GM10266 (cell line): ENCODE measurements around the gene CRELD2.
A peak's percentile ranks its signal among the peaks of the same experiment; 100 is the strongest.

Source experiments
- DNase-seq: peaks from one replicate; pipeline ENCODE4 v3.0.0; 2012; ENCODE audit errors: extremely low spot score
- TF ChIP-seq, protein P1 (sequence below): IDR thresholded peaks from 2 replicates; pipeline ENCODE4 v1.5.1; 2012; ENCODE audit warnings: mild to moderate bottlenecking, low read depth; ENCODE audit not compliant: control insufficient read depth, insufficient read depth; ENCODE audit errors: missing control alignments

The CRELD2 gene

DNA sequence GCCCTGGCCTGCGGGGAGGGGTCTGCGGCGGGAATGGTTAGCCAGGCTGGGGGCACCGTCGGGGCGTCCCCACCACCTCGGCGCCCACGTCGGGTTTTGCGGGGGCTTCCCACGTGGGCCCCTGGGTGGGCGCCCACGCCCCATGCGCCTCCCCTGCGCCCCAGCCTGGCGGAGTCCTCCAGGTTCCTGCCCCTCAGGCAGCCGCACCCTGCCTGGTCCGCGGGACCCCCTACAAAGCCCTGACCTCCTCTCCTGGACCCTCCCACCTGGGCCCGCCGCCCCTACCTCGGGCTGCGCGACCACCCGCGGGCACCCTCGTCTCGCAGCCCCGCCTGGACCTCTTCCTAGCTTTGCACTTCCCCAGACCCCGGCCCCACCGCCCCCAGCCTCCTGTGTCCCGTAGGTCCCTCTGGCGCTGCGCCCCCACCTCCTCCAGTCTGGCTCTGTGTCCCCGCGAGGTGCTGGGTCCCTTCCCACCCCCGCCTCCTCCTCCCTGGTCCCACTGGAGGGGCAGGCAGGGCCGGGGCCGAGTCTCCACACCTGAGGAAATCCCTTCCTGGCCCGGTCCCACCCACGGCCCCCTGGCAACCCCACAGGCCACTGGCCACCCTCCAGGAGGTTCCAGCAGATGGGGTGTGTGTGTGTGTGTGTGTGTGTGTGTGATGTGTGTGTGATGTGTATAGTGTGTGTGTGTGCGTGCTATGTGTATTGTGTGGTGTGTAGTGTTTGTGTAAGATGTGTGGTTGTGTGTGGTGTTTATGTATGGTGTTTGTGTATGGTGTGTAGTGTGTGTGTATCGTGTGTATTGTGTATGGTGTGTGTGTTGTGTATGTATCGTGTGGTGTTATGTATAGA lies 54.0 kb downstream of the CRELD2 start:
- no peak for DNase-seq

DNA sequence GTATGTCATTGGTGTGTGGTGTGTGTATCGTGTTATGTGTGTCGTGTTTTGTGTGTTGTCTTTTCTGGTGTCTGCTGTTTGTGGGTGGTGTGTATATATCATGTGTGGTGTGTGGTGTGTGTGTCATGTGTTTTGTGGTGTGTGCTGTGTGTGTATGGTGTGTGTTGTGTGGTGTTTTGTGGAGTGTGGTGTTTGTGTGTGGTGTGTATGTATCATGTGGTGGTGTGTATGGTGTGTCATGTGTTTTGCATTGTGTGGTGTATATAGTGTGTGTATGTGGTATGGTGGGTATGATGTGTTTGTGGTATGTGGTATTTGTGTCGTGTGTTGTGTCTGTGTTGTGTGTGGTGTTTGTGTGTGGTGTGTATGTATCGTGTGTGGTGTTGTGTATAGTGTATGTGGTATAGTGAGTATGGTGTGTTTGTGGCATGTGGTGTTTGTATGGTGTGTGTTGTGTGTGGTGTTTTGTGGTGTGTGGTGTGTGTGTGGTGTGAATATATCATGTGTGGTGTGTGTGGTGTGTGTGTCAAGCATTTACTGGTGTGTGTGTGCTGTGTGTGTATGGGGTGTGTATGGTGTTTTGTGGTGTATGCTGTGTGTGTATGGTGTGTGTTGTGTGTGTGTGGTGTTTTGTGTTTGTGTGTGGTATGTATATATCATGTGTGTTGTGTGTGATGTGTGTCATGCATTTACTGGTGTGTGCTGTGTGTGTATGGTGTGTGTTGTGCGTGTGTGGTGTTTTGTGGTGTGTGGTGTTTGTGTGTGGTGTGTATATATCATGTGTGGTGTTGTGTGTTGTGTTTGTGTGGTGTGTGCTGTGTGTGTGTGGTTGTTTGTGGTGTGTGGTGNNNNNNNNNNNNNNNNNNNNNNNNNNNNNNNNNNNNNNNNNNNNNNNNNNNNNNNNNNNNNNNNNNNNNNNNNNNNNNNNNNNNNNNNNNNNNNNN lies 54.9 kb downstream of the CRELD2 start:
- no peak for DNase-seq
- TF ChIP-seq, protein P1, sequence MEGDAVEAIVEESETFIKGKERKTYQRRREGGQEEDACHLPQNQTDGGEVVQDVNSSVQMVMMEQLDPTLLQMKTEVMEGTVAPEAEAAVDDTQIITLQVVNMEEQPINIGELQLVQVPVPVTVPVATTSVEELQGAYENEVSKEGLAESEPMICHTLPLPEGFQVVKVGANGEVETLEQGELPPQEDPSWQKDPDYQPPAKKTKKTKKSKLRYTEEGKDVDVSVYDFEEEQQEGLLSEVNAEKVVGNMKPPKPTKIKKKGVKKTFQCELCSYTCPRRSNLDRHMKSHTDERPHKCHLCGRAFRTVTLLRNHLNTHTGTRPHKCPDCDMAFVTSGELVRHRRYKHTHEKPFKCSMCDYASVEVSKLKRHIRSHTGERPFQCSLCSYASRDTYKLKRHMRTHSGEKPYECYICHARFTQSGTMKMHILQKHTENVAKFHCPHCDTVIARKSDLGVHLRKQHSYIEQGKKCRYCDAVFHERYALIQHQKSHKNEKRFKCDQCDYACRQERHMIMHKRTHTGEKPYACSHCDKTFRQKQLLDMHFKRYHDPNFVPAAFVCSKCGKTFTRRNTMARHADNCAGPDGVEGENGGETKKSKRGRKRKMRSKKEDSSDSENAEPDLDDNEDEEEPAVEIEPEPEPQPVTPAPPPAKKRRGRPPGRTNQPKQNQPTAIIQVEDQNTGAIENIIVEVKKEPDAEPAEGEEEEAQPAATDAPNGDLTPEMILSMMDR = no peak

More for the DNA sequence above, 54.0 kb downstream of the CRELD2 start:
- TF ChIP-seq, protein P1 = no peak

DNA sequence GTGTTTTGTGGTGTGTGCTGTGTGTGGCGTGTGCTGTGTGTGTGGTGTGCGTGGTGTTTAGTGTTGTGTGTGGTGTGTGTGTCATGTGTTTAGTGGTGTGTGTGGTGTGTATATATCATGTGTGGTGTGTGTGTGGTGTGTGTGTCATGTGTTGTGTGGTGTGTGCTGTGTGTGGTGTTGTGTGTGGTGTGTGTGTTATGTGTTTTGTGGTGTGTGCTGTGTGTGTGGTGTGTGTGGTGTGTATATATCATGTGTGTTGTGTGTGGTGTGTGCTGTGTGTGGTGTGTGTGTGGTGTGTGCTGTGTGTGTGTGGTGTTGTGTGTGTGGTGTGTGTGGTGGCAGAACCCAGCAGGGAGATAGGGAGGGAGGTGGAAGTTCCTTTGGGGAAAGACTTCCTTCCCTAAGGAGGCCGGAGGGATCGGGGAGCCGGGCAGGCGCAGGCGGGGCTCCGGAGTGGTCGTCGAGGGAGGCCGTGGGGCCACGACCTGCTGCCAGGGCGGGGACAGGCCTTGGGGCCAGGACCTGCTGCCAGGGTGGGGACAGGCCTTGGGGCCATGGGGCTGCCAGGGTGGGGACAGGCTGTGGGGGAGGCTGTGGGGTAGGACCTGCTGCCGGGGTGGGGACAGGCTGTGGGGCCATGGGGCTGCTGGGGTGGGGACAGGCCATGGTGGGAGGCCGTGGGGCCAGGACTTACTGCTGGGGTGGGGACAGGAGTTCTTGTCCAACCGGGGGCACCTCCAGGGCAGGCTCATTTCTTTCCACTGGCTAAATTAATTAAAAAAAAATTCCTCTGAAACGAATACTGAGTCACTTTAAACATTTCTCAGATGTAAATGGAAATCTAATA lies 57.3 kb downstream of the CRELD2 start:
- peak; percentile 80 for DNase-seq
- TF ChIP-seq, protein P1 = no peak

DNA sequence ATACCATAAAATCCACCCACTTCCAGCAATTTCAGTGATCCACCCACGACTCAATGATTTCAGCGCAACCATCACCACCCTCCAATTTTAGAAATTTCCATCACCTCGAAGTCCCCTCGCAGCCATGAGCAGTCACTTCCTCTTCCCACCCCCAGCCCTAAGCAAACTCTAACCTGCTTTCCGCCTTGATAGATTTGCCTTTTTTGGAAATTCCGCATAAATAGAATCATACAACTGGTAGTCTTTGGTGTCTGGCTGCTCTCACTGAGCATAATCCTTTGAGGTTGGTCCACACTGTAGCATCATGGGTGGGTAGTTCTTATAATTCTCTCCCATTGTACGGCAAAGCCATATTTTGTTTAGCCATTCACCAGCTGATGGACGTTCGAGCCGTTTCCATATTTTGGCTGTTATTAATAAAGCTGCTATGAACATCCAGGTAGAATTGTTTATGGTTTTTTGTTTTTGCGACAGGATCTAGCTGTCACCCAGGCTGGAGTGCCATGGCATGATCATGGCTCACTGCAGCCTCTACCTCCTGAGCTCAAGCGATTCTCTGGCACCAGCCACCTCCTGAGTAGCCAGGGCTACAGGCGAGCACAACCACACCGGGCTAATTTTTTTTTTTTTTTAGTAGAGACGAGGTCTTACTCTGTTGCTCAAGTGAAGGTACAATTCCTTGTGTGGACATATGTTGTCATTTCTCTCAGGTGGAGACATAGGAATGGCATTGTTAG lies 58.2 kb downstream of the CRELD2 start:
- TF ChIP-seq, protein P1 = no peak
- peak; percentile 84 for DNase-seq
